A673 (cell line): ENCODE measurements around the gene EEF1B2. TPM values are rescaled to one million over a fixed set of nuclear protein-coding genes. Genes with fewer than 3 reads are reported as not detected.

Experiments
- BruUV-seq: library from RNA; stranded (reverse); fragments of 400-500 nt; replicated peaks from 2 replicates; lab custom pipeline; 2021; lab: Mats Ljungman, UMichigan
- CTCF ChIA-PET: fragments of 300-600 bp; sonication (Branson Sonifier 250); formaldehyde crosslinking; loops from one replicate; lab custom pipeline; 2022; ENCODE audit warnings: antibody characterized with exemption; lab: Charles Lee
- POLR2A ChIA-PET: fragments of 300-600 bp; sonication (Branson Sonifier 250); formaldehyde crosslinking; loops from one replicate; lab custom pipeline; 2022; ENCODE audit warnings: antibody characterized with exemption; ENCODE audit not compliant: low non-redundant PET; lab: Charles Lee
- DNase-seq: peaks from one replicate; pipeline ENCODE4 v3.0.0-alpha.2; 2015; ENCODE audit warnings: low spot score
- H3K27ac ChIP-seq: fragments of 200-600 bp; sonication (generic); 2 replicates; pipeline ENCODE4 v1.5.1; 2016; ENCODE audit warnings: mixed run types, low read depth, mild to moderate bottlenecking, mixed read lengths, antibody characterized with exemption, low read length; ENCODE audit not compliant: poor library complexity, severe bottlenecking
- H3K27me3 ChIP-seq: fragments of 200-600 bp; sonication (generic); replicated peaks from 2 replicates; pipeline ENCODE4 v1.6.1; 2017; ENCODE audit warnings: mixed run types, low read depth, mild to moderate bottlenecking, mixed read lengths, antibody characterized with exemption, low read length; ENCODE audit not compliant: insufficient read depth, poor library complexity
- H3K36me3 ChIP-seq: fragments of 200-600 bp; sonication (generic); 2 replicates; pipeline ENCODE4 v1.6.1; 2016; ENCODE audit warnings: mixed run types, mild to moderate bottlenecking, mixed read lengths, antibody characterized with exemption, low read length; ENCODE audit not compliant: insufficient read depth, poor library complexity, severe bottlenecking
- H3K4me1 ChIP-seq: fragments of 200-600 bp; sonication (generic); 2 replicates; pipeline ENCODE4 v1.6.1; 2017; ENCODE audit warnings: mixed run types, mild to moderate bottlenecking, mixed read lengths, antibody characterized with exemption, low read length; ENCODE audit not compliant: insufficient read depth, poor library complexity, severe bottlenecking
- H3K4me3 ChIP-seq: fragments of 200-600 bp; sonication (generic); 2 replicates; pipeline ENCODE4 v1.5.1; 2016; ENCODE audit warnings: low read depth, mixed run types, mild to moderate bottlenecking, mixed read lengths, low read length; ENCODE audit not compliant: poor library complexity, severe bottlenecking
- H3K9me3 ChIP-seq: fragments of 200-600 bp; sonication (generic); 2 replicates; pipeline ENCODE4 v1.6.1; 2016; ENCODE audit warnings: mixed run types, low read depth, mild to moderate bottlenecking, mixed read lengths, antibody characterized with exemption, low read length; ENCODE audit not compliant: poor library complexity, severe bottlenecking
- EZH2 ChIP-seq: fragments of 200-600 bp; sonication (generic); IDR thresholded peaks from 2 replicates; pipeline ENCODE4 v1.6.1; 2017; ENCODE audit warnings: borderline replicate concordance, low read depth, mild to moderate bottlenecking, mixed read lengths, antibody characterized with exemption, low read length; ENCODE audit not compliant: poor library complexity, severe bottlenecking
- intact Hi-C: fragments of 100-400 bp; cut with micrococcal nuclease; formaldehyde crosslinking; loops from one replicate; pipeline ENCODE4 v1.10.0; 2022; ENCODE audit not compliant: unreplicated experiment
- total RNA-seq: library from RNA; stranded (reverse); gene quantifications from 2 replicates; pipeline ENCODE4 v1.2.3, GENCODE V29; 2021
- TF ChIP-seq, protein P1 (sequence below): fragments of 300-800, 200-600 bp; sonication (generic); conservative IDR thresholded peaks from 2 replicates; pipeline ENCODE4 v1.5.1; 2017; ENCODE audit warnings: low read depth, mild to moderate bottlenecking, antibody characterized with exemption, low read length, moderate library complexity, mixed read lengths

EEF1B2 gene
- total RNA-seq, 1 experiment from 2014 or later, result 629 TPM

DNA sequence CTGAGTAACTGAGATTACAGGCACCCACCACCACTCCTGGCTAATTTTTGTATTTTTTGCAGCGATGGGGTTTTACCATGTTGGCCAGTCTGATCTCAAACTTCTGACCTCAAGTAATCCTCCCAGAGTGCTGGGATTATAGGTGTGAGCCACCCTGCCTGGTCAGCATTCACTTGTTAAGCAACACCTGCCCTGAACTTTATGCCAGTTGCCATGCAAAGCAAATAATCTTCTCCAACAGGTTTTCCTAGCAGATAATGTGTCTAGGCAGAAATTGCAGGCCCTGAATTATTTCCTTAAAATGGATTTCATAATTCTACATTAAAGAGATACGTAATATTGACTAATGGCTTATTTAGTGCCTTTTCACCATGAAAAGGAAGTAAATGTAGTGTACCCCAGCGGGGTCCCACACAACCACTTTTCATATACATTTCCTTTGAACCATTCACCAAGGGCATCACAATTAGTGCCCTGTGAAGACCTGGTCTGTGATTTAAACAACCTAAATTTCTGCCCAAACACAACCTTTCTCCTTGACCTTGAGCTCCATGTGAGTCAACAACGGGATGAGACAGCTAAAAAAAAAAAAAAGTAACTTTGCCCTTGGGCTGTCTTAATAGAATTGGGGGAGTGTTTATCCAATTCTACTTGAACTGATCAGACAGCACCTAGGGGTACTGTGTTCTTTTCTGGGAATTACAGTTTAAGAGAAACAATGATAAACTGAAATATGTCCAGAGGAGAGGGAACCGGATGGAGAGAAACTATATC, 41.6 kb downstream of the EEF1B2 start:
- Histone ChIP-seq H3K4me1 (no peaks in the 10 kb centered on the region), H3K4me3 (no peak overlapping the region), H3K9me3 (no peaks in the 10 kb centered on the region), H3K27ac (no peak overlapping the region), H3K27me3 (no peaks in the 10 kb centered on the region), H3K36me3 (no peaks in the 10 kb centered on the region)
- intact Hi-C loops, result no loop called here
- POLR2A ChIA-PET, result no interaction called here
- BruUV-seq, result no TSS peak
- DNase-seq, result no peak
- TF ChIP-seq, protein P1, sequence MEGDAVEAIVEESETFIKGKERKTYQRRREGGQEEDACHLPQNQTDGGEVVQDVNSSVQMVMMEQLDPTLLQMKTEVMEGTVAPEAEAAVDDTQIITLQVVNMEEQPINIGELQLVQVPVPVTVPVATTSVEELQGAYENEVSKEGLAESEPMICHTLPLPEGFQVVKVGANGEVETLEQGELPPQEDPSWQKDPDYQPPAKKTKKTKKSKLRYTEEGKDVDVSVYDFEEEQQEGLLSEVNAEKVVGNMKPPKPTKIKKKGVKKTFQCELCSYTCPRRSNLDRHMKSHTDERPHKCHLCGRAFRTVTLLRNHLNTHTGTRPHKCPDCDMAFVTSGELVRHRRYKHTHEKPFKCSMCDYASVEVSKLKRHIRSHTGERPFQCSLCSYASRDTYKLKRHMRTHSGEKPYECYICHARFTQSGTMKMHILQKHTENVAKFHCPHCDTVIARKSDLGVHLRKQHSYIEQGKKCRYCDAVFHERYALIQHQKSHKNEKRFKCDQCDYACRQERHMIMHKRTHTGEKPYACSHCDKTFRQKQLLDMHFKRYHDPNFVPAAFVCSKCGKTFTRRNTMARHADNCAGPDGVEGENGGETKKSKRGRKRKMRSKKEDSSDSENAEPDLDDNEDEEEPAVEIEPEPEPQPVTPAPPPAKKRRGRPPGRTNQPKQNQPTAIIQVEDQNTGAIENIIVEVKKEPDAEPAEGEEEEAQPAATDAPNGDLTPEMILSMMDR, result no peak
- no peak for TF ChIP-seq EZH2
- CTCF ChIA-PET, result no interaction called here

DNA sequence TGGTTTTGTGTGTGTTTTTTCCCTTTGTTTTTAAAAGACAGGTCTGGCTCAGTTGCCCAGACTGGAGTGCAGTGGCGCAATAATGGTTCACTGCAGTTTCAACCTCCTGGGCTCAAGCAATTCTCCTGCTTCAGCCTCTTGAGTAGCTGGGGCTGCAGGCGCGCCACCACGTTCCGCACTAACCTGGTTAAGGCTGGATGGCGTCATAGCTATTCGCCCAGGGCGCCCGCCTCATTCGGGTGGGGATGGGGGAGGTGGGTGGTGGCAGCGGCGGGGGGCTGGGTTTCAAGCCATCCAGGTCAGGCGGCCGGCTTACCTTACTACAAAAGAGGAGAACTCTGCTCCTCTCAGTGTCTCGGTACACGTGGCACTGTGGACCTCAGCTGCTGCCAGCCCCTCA, 42.8 kb downstream of the EEF1B2 start:
- no peaks in the 10 kb centered on the region for H3K27me3 ChIP-seq
- ChIA-PET CTCF (no interaction called here), POLR2A (no interaction called here)
- no peak overlapping the region for H3K4me3 ChIP-seq
- intact Hi-C loops, result no loop called here
- H3K36me3 ChIP-seq, result no peaks in the 10 kb centered on the region
- H3K27ac ChIP-seq, result no peak overlapping the region
- H3K4me1 ChIP-seq, result no peaks in the 10 kb centered on the region
- DNase-seq, result no peak
- no TSS peak for BruUV-seq
- TF ChIP-seq EZH2, result no peak
- TF ChIP-seq, protein P1, result no peak
- H3K9me3 ChIP-seq, result no peaks in the 10 kb centered on the region

DNA sequence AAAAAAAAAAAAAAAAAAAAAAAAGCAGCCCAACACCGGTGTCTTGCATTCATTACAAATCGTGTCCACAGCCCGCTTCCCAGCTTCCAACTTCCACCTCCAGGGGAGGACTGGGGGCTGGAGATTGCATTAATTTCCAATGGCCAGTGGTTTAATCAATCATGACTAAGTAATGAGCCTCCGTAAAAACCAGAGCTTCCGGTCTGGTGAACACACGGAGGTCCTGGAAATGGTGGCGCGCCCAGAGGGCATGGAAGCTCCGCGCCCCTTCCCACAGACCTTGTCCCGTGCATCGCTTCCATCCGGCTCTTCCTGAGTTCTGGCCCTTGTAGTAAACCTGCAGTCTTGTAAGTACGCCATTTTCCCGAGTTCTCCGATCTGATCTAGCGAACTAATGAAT, 43.6 kb downstream of the EEF1B2 start:
- Histone ChIP-seq H3K9me3 (no peaks in the 10 kb centered on the region), H3K4me3 (no peak overlapping the region), H3K4me1 (no peaks in the 10 kb centered on the region), H3K27me3 (no peaks in the 10 kb centered on the region), H3K27ac (no peak overlapping the region), H3K36me3 (no peaks in the 10 kb centered on the region)
- no peak for TF ChIP-seq EZH2
- TF ChIP-seq, protein P1, result no peak
- BruUV-seq, result no TSS peak
- intact Hi-C loops, result no loop called here
- POLR2A ChIA-PET, result no interaction called here
- DNase-seq, result no peak
- CTCF ChIA-PET, result no interaction called here
